ENCODE results near the gene LGI1.

The LGI1 gene

GRCh38 chr10:93844979-93845626 lies 87.4 kb downstream of the LGI1 start:
- ChIA-PET CTCF (interaction anchor here (1.3 to 1.4 kb wide), 3 partner anchors 10 to 17 kb away, joined by 3 read pairs; no protein-coding TSS in a partner anchor), POLR2A (no interaction called here)
- Histone ChIP-seq H3K9me3 (ENCODE audit: control extremely low read depth in 1 of 5, control insufficient read depth in 4 of 5, insufficient read depth in 2 of 5, low read depth in 1 of 5, low read length in 4 of 5) (peaks cover 0 to 4% (median 0%) of the 10 kb centered on the region in 5 experiments), H3K36me3 (ENCODE audit: control insufficient read depth in 4 of 4, insufficient read depth in 4 of 4, low read length in 3 of 4) (no peaks in the 10 kb centered on the region), H3K4me3 (ENCODE audit: control insufficient read depth in 1 of 7, extremely low read depth in 1 of 7, insufficient read depth in 4 of 7, low read depth in 2 of 7, low read length in 6 of 7) (no peak overlapping the region), H3K27me3 (replicated peaks in 2 of 5; ENCODE audit: control insufficient read depth in 4 of 5, insufficient read depth in 5 of 5, low read length in 4 of 5) (no peaks in the 10 kb centered on the region), H3K27ac (ENCODE audit: insufficient read depth in 1 of 2, low read depth in 1 of 2, low read length in 2 of 2, poor library complexity in 1 of 2, severe bottlenecking in 2 of 2) (no peak overlapping the region), H3K4me1 (ENCODE audit: control extremely low read depth in 1 of 4, control insufficient read depth in 4 of 4, insufficient read depth in 4 of 4, low read length in 3 of 4) (no peaks in the 10 kb centered on the region)
- WGBS (ENCODE audit: insufficient coverage) = 96% methylated on average over 26 of the region's 30 CpGs
- no peak for DNase-seq

Measured in common myeloid progenitor, CD34-positive (primary cell).